Epithelial cell of esophagus (primary cell): ENCODE results near the gene CD164L2.

Experiments used
- DNase-seq: peaks from one replicate; pipeline ENCODE4 v3.0.0; 2010; ENCODE audit warnings: low read depth
- H3K4me3 ChIP-seq: 2 replicates; pipeline ENCODE4 v1.5.1; 2011; ENCODE audit warnings: mild to moderate bottlenecking, low read length, control low read depth
- TF ChIP-seq, protein P1 (sequence below): IDR thresholded peaks from 2 replicates; pipeline ENCODE4 v1.5.1; 2011; ENCODE audit warnings: low read depth, mild to moderate bottlenecking, low read length, control low read depth, inconsistent platforms; ENCODE audit not compliant: insufficient read depth; ENCODE audit errors: missing control alignments

Gene CD164L2

DNA sequence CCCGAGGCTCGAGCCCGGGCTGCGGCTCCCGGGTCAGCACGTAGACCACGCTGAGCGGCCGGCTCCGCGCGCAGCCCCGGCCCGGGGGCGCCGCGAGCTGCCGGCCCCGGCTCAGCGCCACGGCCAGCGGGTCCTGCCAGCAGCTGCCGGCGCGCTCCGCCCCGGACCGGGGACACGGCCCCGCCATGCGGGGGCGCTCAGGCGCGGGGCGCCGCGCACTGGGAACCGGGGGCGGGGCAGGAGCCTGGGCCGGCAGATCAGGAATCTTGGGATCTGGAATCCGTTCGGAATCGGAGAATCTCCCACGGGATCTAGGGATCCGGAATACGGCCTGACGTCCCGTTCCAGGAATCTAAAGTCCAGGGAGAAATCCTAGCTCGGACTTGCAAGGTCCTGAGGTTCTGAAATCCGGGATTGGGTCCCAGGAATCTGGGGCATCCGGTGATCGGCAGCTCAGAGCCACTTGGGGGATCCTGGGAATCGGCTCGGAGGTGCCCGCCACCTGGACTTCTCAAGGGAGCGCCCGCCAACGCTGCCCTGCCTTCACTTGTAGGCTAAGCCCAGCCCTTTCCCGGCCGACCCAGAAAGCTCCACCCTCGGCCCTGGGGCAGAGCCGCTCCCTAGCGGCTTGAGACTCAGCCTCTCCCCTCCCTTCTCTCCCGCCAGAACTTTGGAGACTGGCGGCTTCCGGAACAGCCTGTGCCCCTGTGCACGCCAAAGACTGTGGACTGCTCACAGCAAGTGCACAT, 16.5 kb downstream of the CD164L2 start, which contains the start of gene MAP3K6:
Gene MAP3K6, minus strand, starts transcription at position 551 of the 749 bp plus-strand sequence. Its CDS starts 364 bp downstream, at position 187.
- DNase-seq, result peak; percentile 94
- TF ChIP-seq, protein P1, sequence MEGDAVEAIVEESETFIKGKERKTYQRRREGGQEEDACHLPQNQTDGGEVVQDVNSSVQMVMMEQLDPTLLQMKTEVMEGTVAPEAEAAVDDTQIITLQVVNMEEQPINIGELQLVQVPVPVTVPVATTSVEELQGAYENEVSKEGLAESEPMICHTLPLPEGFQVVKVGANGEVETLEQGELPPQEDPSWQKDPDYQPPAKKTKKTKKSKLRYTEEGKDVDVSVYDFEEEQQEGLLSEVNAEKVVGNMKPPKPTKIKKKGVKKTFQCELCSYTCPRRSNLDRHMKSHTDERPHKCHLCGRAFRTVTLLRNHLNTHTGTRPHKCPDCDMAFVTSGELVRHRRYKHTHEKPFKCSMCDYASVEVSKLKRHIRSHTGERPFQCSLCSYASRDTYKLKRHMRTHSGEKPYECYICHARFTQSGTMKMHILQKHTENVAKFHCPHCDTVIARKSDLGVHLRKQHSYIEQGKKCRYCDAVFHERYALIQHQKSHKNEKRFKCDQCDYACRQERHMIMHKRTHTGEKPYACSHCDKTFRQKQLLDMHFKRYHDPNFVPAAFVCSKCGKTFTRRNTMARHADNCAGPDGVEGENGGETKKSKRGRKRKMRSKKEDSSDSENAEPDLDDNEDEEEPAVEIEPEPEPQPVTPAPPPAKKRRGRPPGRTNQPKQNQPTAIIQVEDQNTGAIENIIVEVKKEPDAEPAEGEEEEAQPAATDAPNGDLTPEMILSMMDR, result peak; percentile 8
- peak within 1 kb of the TSS; percentile 71 for H3K4me3 ChIP-seq

GRCh38 chr1:27366113-27366410, 17.1 kb downstream of the CD164L2 start:
- DNase-seq, result peak; percentile 68
- H3K4me3 ChIP-seq, result peak overlapping the region; percentile 71
- TF ChIP-seq, protein P1, result no peak

GRCh38 chr1:27365372-27366112, 17.6 kb downstream of the CD164L2 start:
- peak overlapping the region; percentile 71 for H3K4me3 ChIP-seq
- DNase-seq, result peak; percentile 91
- TF ChIP-seq, protein P1, result no peak

DNA sequence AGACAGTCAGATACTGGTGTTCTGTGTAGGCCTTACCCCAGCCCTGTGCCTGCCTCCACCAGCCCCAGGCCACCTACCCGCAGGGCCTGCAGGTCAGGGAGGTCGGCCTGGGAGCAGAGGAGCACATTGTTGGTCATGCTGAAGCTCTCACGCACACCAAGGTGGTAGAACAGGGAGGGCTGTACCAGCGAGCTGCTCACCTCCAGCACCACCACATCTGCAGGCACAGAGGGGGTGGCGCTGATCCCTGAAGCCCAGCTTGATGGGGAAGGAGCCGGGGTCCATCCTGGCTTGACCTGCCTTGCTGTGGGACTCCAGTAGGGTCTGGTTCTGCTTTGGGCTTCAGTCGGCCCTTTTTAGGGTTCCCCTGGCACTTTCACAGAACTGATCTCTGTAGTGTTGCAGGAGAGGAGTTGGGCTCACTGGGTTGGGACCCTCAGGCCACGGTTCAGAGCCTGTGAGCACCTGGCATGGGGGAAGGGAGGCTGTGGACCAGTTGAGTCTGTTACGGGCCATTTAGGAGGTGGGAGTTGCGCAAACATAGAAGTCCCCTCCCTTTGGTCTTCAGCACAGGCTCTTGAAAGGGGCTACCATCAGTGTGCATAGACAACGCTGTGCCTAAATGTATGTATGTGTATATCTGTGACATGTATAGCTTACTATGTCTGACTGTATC, 18.3 kb downstream of the CD164L2 start:
- TF ChIP-seq, protein P1, result no peak
- no peak for DNase-seq
- H3K4me3 ChIP-seq, result peak overlapping the region; percentile 71

DNA sequence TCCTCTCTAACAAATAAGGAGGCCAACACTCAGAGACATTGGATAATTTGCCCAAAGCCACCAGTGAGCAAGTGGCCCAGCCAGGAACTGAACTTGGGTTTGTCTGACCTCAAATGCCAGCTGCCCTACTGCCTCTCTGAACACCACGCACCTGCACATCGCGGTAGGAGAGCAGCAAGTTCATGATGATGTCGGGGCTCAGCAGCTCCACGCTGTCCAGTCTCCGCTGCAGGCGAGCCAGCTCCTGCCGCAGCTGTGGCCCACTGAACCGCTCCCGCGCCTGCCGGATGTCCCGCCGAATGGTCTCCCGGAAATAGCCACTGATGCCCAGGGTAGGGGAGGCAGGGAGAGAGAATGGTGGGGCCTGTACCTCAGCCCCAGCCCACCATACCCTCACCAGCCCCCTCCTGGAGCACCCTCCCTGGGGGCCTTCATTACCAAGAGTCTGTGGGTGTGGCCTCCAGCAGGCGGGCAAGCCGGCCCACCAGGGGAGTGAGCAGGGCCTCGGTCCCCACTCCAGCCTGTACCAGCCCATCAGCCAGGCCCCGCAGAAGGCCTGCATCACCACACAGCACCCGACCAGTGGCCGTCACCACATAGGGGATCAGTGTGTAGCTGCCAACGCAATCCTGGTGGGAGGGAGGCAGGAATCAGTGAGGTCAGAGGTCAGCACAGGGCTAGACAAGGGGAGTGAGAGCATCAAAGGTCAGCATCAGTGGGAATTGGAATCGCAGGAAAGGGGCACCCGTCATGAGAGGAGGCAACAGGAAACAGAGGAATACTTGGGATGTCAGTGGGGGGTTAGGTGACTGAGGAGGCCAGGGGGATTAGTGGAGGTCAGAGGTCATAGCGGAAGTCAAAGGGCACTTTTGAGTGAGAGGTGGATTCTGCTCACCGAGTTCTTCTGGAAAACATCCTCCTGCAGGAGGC, 19.1 kb downstream of the CD164L2 start:
- H3K4me3 ChIP-seq, result no peak overlapping the region
- DNase-seq, result no peak
- TF ChIP-seq, protein P1, result no peak

- H3K4me3 ChIP-seq, result no peak overlapping the region
- no peak for DNase-seq
- TF ChIP-seq, protein P1, result no peak
Observed at GRCh38 chr1:27361553-27361952, 21.6 kb downstream of the CD164L2 start.
